NK-92 (cell line): ENCODE measurements around the gene SLC26A2.
"Not testable (repeated sequence)": the region's sequence is repeated elsewhere in the genome, so short reads cannot be mapped to it uniquely, and the experiment has no call there.

Experiments
- DNase-seq: peaks from one replicate; lab custom pipeline; 2025; ENCODE audit not compliant: unreplicated experiment; lab: John Stamatoyannopoulos, UW

Gene SLC26A2

DNA sequence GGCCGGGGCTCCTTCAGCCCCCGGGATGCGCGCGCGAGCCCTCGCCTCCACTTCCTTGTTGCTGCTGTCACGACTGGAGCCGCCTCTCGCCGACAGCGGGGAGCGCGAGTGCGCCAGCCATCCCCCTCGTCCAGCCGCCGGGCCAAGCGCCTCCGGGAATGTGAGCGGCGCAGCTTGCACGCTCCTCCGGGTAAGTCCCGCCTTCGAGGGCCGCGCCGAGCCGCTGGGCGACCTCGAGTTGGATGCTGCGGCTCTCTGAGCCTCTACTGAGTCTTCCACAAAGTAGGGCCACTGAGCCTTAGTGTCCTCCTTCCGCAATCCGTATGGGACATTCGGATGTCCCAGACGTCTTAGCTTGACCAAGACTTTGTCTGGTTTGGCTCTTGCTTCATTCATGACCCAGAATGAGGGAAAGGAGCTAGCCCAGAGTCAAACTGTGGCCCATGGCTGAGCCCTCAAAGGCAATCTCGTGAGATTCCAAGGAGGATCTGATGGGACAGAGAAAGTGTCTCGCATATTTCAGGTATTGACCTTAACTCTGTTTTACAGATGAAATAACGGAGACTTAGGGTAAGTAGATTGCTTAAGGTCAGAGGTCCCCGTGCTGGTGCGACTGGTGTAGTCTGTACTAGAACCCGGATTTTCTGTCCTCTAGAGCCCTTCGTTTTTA, 40.6 kb downstream of the SLC26A2 start:
- DNase-seq, result no peak

DNA sequence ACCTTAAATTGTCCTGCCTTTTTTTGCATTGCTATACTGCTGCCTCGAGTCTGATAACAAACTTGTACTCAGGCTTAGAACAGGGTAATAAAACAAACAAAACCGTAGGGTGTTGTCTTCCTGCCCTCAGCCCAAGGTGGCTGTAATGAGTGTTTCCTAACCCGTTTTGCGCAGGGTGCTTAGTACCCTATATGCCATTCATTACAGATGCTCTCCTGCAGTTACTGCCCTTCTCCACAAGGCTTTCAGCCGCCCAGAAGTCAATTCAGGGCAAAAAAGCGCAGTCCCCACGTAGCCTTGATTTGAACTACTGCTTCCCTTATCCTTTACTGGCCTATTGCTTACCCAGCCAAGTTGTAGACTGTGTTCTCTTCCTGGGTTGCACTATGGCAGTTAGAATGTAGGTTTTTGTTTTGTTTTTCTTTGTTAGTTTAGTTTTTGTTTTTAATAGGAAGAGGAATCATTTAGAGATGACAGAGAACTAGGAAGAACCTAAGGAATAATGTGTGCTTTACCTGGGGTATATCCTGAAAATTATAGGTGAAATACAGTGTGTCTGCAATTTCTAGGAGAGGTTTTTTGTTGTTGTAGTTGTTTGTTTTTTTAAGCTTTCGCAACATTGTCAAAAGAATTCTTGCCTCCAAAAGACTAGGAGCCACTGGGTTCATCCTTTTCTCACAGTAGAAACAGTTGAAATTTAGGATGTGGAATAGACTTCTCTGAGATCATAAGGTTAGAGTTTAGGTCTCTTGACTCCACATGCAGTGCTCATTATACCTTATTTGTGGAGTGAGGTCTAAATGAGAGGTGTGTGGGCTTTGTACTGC, 41.3 kb downstream of the SLC26A2 start:
- peak; percentile 19 for DNase-seq

DNA sequence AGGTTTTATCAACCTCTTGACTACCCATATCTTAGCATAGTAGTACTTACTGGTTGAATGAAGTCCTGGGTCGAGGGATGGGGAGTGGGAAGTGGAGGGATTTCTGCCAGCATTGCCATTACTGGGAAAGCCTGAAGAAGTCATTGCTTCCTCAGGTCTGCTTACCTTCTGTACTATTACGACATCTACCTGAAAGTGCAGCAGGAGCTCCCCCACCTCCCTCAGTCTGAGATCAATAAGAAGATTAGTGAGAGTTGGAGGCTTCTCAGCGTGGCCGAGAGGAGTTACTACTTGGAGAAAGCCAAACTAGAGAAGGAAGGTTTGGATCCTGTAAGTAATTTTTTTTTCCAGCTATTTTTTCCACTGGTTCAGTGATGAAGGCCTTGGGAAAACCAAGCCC, 45.8 kb downstream of the SLC26A2 start:
- no peak for DNase-seq

DNA sequence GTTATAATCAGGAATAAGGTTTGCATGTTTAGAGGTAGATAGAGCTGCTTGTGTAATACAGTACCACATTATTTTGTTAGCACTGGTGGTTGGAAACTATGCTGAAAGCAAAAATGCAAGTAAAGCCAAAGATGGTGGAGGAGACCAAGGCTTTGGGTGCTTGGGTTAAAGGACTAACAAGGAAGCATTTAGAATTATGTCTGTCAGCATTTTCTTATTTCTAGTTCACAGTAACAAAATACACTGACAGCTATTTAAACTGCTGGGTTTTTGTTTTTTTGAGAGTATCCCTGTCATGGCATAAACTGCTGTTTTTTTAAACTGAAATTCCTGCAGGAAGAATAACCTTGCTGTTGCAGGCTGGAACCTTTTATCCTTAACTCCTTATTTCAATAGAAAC, 46.5 kb downstream of the SLC26A2 start:
- no peak for DNase-seq

DNA sequence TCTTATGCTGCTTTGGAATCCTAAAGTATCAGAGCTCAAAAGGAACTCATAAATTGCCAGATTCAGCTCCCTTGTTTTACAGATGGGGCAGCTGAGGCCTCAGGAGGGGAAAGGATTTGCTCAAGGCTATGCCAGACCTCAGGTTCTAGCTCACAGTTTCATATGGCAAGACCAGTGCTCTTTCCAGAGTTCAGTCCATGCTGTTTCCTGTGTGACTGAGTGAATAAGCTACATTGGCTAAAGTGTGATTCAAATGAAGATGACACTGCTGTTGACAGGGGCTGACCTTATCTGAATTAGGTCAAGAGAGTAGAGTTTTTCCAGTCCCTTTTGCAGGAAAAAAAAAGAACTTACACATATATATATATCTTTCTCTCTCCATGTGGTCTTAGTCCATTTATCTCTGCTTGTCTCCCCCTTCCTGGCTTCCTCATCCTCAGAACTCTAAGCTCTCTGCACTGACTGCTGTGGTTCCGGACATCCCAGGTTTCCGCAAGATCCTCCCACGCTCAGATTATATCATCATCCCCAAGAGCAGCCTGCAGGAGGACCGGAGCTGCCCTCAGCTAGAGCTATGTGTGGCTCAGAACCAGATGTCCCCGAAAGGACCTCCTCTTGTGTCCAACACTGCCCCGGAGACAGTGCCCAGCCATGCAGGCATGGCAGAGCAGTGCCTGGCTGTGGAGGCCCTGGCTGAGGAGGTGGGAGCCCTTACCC, 49.3 kb downstream of the SLC26A2 start:
- no peak for DNase-seq

DNA sequence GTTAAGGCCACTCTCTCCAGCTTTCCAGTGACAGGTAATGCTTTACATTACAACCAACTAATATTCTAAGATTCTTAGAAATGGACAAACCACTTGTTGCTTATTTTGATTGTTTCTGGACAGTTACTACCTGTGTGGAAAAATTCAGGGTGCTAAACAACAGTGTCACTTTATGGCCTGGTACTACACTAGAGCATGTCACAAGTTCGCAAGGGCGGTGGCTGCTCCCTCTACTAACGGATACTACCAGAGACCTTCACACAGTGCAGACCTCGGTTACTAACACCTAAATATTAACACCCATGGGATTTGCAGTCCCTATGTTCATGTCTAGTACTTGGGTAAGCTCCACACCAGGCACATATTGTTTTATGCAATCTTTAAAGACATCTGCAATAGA, 53.4 kb downstream of the SLC26A2 start:
- DNase-seq, result no peak

DNA sequence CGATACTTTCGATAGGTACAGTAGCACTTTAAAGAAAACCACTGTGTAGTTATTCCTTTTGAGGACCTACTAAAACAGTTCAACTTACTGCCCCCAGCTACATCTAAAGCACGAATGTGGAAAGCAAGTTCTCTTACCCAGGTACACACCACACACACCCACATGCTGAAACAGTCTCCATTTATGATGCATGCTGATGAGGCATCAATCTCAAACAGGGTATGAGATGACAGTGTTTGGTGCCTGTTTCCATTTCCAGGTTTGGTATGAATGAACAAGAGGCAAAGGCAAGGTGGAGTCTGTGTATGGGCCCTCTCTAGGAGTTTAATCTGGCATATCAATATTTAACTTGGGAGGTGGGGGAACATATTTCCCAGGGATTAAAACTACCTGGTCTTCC, 53.9 kb downstream of the SLC26A2 start:
- no peak for DNase-seq

DNA sequence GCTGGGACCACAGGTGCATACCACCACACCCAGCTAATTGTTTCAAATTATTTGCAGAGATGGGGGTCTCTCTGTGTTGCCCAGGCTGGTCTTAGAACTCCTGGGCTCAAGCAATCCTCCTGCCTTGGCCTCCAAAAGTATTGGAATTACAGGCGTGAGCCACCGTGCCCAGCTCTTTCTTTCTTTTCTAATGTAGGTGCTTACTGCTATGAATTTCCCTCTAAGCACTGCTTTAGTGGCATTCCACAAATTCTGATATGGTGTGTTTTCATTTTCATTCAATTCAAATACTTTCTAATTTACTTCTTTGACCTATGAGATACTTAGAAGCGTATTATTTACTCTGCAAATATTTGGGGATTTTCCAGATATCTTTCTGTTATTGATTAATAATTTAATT, 54.9 kb downstream of the SLC26A2 start:
- DNase-seq, result no peak

DNA sequence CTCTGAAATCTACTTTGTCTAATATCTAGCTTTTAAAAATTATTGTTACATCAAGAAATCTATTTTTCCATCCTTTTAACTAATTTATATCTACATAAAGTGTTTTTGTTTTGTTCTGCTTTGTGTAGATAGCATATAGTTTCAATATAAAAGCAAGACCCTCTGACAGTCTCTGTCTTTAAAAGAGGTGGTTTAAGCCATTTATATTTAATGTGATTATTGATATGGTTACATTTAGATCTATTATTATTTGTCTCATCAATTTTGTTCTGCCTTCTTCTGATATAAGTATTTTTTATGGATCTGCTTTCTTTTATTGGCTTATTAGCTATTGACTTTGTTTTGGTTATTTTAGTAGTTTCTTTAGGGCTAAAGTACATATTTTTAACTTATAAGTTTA, 56.0 kb downstream of the SLC26A2 start:
- DNase-seq, result no peak

DNA sequence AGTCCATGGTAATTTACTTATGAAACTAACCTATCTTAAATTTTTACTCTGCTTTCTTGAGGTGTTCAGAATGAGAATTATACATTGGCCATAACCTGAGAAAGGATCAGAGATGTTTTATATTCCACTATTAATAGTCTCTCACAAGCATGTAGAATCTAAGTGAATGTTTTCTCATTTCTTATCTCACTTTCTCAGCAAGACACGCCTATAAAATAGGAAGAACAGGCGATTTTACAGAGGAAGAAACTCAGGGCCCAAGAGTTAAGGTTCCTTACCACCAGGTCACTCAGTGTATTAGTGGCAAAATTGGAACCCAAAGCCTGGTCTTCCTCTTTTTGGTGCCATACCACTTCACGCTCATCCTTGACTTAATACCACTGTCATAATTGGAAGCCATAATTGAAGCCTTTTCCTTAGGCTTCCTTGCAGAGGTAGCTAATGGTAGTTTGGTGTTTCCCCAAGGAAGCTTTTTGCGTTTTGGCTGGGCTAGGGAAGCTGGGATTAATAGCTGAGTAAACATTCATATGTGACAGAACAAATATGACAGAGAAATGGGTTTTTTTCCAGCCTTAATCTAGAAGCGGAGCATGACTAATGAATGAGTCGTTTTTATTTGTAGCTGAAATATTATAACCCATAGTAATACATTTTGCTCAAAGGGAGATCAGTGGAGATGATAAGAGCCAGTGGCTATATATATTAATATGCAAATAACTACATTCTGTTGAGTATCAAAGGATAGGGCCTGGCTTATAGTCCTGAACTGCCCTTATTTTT, 56.9 kb downstream of the SLC26A2 start:
- DNase-seq, result no peak

DNA sequence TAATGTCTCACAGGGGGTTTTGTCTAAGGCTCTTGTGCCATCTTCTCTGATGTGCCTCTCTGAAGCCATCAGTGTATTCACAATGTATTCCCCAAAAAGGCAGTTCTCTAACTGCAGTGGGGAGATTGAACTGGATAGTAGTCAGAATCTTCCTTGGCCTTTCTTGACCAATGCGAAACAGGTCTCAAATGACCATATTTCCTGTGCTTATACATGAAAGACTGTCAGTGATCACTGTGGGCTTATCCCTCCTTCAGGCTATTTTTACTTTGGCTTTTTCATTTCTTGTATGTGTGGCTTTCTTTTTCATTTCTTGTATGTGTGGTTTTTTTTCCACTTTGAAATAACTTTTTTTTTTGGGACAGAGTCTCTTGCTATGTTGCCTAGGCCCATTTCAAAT, 59.7 kb downstream of the SLC26A2 start:
- no peak for DNase-seq

DNA sequence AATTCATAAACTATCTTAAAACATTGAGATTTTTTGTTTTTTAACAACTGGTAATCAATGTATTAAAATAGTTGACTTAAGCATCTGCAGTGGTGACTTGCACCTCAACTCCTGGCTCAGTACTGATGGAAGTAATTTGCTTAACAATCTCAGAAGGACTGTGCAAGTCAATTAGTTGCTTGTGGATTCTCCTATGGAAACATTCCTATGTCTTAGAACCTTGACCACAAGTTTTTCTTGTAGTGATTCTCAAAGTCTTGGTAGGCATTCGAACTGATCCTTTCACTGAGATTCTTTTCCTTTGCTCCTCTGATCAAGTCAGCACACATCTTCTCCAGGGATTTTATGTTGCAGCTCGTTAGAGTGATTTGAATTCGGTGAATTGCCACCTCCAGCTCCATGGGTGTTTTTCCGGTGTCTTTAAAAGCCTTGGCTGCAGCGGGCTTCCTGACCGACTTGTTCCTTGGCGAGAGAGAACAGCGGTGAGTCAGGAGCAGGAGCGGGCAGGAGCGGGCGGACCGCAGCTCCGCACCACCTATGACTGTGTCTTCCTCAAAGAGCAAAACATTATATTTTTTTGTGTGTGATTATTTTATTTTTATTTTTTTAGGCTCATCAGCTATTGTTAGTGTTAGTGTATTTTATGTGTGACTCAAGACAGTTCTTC, 61.1 kb downstream of the SLC26A2 start:
- no peak for DNase-seq

DNA sequence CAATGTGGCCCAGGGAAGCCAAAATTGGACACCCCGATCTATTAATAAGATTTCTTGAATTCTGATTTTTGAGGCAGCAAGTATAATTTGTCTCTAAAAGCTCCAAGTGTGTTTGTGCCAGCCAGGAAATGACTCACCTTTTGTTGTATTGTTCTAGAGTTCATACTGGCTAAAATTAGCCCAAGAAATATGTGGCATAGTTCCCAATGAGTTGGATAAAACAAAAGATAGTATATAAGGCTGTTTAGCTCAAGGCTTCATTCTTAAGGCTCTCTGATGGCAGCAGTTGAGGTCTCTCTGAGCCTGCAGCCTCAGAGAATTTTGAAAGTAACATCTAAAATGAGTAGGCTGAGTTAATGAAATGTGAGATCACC, 61.6 kb downstream of the SLC26A2 start:
- no peak for DNase-seq

DNA sequence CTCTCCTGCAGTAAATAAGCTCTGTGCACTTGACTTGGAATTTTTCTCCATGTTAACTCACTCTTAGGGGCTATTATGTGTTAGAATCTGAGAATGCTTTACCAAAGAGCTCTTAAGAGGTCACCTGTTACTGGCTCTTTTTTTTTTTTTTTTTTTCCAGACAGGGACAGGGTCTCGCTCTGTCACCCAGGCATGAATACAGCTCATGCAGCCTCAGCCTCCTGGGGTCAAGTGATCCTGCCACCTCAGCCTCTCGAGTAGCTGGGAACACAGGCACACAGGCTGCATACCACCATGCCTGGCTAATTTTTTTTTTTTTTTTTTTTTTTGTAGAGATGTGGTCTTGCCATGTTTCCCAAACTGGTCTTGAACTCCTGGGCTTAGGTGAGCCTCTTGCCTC, 62.1 kb downstream of the SLC26A2 start:
- no peak for DNase-seq

DNA sequence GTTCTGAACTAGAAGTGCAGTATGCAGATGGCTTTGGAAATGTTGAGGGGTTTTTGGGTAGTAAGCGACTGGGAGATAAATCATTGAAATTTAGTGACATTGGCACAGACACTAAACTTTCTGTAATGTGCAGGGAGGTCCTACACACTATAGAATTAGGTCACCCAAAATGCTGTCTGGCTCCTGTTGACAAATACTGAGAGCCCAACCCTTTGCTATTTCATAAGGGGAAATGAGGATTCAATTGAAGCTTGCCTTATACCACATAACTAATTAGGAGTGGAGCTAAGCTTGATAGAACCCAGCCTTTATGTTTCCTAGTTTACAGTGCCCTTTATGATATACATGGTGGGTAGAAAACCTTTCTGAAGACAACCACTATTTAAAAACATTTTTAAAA, 62.6 kb downstream of the SLC26A2 start:
- DNase-seq, result no peak

DNA sequence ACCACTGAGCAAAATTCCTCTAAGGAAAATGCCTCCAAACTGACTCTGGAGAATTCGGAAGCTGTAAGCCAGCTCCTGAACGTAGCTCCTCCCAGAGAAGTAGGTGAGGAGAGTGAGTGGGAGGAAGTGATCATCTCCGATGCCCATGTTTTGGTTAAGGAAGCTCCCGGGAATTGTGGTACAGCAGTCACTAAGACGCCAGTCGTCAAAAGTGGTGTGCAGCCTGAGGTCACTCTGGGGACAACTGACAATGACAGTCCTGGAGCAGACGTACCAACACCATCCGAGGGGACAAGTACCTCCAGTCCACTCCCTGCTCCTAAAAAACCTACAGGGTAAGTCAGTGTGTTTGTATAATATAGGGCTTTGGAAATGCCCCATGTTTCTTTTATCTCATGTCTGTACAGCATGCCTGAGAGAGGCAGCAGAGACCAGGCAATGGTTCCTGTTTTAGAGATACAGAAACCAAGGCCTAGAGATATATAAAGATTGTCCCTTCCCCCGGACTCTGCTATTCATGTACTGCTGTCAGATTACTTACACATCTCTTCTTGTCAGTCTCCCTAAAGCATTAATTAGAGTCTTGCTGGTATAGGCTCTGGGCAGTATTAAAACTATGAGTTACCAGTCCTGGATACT, 63.9 kb downstream of the SLC26A2 start:
- DNase-seq, result no peak

DNA sequence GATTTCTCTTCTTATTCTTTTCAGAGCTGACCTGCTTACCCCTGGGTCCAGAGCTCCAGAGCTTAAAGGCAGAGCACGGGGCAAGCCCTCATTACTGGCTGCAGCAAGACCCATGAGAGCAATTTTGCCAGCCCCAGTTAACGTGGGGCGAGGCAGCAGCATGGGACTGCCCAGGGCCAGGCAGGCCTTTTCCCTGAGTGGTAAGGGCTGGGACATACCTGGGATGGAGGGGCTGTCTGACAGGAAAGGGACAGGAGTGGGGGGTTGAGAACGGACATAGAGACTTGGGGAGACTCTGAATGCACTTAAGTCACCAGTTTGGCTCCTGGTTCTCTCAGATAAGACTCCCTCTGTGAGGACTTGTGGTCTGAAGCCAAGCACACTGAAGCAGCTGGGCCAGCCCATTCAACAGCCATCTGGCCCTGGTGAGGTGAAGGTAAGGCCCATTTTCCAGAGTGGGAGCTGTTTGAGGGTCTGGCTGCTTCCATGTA, 66.2 kb downstream of the SLC26A2 start:
- no peak for DNase-seq

DNA sequence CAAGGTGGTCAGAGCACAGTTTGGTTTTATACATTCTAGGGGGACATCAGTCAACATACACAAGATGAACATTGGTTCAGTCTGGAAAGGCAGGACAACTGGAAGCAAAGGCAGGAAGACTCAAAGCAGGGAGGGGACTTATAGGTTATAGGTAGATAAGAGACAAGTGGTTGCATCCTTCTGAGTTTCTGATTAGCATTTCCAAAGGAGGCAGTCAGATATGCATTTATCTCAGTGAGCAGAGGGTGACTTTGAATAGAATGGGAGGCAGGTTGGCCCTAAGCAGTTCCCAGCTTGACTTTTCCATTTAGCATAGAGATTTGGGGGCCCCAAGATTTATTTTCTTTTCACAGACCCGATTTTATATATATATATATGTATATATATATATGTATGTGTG, 67.5 kb downstream of the SLC26A2 start:
- DNase-seq, result not testable (repeated sequence)

DNA sequence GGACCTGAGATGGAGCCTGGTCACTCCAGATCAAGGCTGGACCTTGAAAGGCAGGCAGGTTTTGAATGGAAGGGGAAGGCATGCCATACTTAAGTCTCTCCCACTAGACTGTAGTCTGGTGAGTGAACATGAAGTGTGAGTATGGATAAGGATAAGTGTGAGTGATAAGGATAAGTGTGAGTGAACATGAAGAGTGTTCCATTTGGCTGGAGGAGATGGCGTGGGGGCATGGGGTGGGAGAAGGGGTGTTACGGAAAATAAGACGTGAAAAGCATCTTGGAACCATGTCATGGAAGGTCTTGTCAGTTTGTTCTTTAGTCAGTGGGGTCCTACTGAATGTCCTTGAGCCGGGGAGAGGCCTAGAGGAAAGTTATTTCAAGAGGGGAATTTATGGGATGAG, 72.8 kb downstream of the SLC26A2 start:
- no peak for DNase-seq

DNA sequence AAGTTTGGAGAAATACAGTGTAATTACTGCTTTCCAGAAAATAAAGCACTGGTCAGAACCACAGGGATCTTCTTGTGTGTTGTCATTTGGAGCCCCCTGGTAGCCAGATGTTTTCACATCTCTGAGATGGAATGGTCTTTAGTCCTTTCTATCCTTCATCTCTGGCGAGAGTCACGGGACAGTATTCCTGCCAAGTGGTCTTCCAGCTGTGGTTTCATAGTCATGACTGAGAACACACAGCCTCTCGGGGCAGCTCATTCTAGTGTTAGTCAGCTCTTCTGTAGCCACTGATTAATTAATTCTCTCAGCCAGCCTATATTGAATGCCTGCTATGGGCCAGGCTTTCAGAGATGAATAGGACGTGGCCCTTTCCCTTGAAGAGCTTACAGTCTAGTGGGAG, 74.1 kb downstream of the SLC26A2 start:
- no peak for DNase-seq
